Activated T-cell treated with anti-CD3 and anti-CD28 coated beads, Interleukin-2, amount 50 U/mL, for 72 hours (primary cell): Measurements from ENCODE around the gene SPECC1. TPM values are rescaled to one million over a fixed set of nuclear protein-coding genes. Genes with fewer than 3 reads are reported as not detected.
A peak's percentile ranks its signal among the peaks of the same experiment; 100 is the strongest.

Experiments
- ATAC-seq, 2 donors: fragments of 150-1000 bp; cut with Tn5 transposase; replicated peaks in 1 of 2; 2 replicates each; pipeline ENCODE4 v1.10.0; 2021; ENCODE audit warnings: moderate library complexity in 2 of 2, mild to moderate bottlenecking in 1 of 2
- DNase-seq, 2 donors: peaks; one replicate each; pipeline ENCODE4 v3.0.0; 2021 to 2022; ENCODE audit warnings: mixed read lengths in 1 of 2
- H3K27ac Mint-ChIP-seq: one replicate; pipeline ENCODE4 v1.8.0; 2022; ENCODE audit warnings: mild to moderate bottlenecking, moderate library complexity, mixed read lengths
- H3K27me3 Mint-ChIP-seq: one replicate; pipeline ENCODE4 v1.8.0; 2022; ENCODE audit warnings: low read depth, mixed read lengths
- H3K36me3 Mint-ChIP-seq, 2 donors: one replicate each; pipeline ENCODE4 v1.8.0; 2022; ENCODE audit warnings: mixed read lengths in 2 of 2, mild to moderate bottlenecking in 1 of 2; ENCODE audit not compliant: insufficient read depth in 2 of 2
- H3K4me1 Mint-ChIP-seq: one replicate; pipeline ENCODE4 v1.8.0; 2022; ENCODE audit warnings: low read depth, mixed read lengths
- H3K4me3 Mint-ChIP-seq, 2 donors: one replicate each; pipeline ENCODE4 v1.8.0; 2022; ENCODE audit warnings: mild to moderate bottlenecking in 2 of 2, mixed read lengths in 2 of 2, moderate library complexity in 2 of 2
- H3K9me3 Mint-ChIP-seq, 2 donors: one replicate each; pipeline ENCODE4 v1.8.0; 2022; ENCODE audit warnings: mixed read lengths in 2 of 2
- total RNA-seq, 2 donors: library from RNA; stranded (reverse); gene quantifications; one replicate each; pipeline ENCODE4 v1.2.3, GENCODE V29; 2022

The SPECC1 gene
- total RNA-seq, 2 donors from 2014 or later, result 10.3 to 12.9 TPM

DNA sequence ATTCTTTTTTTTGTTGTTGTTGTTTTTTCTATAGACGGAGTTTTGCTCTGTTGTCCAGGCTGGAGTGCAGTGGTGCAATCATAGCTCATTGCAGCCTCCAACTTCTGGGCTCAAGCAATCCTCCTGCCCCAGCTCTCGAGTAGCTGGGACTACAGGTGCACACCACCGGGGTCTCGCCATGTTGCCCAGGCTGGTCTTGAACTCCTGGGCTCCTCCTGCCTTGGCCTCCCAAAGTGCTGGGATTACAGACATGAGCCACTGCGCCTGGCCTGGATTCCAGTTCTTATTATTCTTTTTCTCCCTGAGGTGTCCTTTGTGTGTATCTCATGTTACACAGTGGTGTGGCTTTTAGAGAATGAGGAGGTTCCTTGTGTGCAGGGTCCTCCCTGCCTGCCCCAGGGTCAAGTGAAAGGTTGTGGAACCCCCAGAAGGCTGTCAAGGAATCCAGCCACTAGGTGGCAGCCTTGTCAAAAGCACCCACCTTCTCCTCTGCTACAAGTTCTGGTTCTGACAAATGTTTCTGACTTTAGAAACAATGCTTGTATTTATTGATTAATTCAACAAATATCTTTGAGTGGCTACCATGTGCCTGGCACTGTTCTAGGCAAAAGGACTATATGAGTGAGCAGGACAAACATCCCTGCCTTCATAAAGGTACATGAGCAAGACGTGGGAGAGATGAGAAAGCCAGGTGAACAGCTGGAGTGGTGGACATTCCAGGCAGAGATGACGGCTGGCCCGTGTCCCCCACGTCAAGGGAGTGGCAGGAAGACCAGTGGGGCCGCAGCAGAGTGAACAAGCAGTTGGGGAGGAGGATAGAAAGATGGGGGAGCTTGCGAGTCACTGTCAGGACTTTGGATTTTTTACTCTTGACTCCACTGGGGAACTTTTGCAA, 112.4 kb downstream of the SPECC1 start:
- ATAC-seq, result peak; percentile 73 to 74
- Mint-ChIP-seq H3K9me3 (no peaks in the 10 kb centered on the region), H3K4me1 (peaks cover 4% of the 10 kb centered on the region), H3K4me3 (no peak overlapping the region), H3K36me3 (no peaks in the 10 kb centered on the region), H3K27me3 (peaks cover 16% of the 10 kb centered on the region), H3K27ac (peak overlapping the region; percentile 65)
- DNase-seq, result peak; percentile 63 to 72

DNA sequence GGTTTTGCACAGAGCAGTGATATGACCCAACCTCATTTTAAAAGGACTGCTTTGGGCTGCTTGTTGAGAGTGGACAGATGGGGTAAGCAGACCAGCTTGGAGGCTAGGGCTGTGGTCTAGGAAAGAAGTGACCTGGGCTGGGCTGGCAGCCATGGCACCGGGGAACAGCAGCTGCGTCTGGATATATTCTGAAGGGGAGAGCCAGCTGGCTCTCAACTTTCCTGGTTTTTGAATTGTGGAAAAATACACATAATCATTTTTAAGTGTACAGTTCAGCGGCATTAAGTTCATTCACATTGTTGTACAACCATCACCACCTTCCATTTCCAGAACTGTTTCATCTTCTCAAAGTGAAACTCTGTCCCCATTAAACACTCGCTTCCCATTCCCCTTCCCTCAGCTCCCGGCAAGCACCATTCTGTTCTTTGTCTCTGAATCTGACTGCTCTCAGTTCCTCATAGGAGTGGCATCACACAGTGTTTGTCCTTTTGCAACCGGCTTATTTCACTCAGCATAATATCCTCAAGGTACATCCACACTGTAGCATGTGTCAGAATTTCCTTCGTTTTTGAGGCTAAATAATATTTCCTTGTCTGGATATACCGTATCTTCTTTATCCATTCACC, 113.2 kb downstream of the SPECC1 start:
- no peak overlapping the region for H3K4me3 Mint-ChIP-seq
- H3K27ac Mint-ChIP-seq, result no peak overlapping the region
- ATAC-seq, result no peak
- H3K27me3 Mint-ChIP-seq, result peaks cover 16% of the 10 kb centered on the region
- H3K4me1 Mint-ChIP-seq, result peaks cover 4% of the 10 kb centered on the region
- no peaks in the 10 kb centered on the region for H3K9me3 Mint-ChIP-seq
- no peaks in the 10 kb centered on the region for H3K36me3 Mint-ChIP-seq
- DNase-seq, result no peak

DNA sequence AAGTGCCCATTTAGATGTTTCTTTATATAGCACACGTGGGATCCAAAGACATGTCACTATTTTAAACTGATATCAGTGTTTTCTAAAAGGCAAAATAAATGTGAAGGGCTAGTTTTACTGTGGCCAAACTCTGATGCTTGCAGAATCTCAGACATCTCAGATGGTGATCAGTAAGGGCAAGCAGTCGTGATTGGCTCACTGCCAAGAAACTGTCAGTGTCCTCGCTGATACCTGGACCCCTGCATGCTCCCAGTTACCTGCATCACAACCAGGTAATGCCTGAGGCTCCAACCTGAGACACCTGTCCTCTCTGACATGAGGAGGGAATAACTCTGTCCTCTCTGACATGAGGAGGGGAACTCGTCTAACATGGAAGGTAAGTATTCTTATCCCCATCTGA, 114.0 kb downstream of the SPECC1 start:
- Mint-ChIP-seq H3K27me3 (peaks cover 16% of the 10 kb centered on the region), H3K4me1 (peaks cover 4% of the 10 kb centered on the region), H3K27ac (no peak overlapping the region), H3K9me3 (no peaks in the 10 kb centered on the region), H3K36me3 (no peaks in the 10 kb centered on the region), H3K4me3 (no peak overlapping the region)
- no peak for ATAC-seq
- DNase-seq, result no peak

DNA sequence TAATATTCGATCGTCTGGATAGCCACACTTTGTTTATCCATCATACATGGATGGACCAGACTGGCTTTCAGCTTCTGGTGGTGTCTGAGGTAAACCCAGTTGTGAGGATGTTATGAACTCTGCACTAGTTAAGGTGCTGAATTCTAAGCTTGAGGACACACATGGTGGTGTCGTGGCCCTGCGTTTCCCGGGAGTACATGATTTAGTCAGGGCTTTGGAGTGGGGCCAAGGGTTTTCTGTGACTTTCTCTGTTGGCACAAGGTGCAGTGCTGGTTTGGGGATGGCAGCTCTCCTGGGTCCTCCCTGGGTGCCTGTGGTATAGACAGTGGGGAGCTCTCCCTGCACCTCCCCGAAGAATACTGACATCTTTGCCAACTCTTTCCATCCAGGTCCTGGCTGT, 116.6 kb downstream of the SPECC1 start:
- Mint-ChIP-seq H3K27me3 (peaks cover 16% of the 10 kb centered on the region), H3K4me1 (peaks cover 4% of the 10 kb centered on the region), H3K36me3 (no peaks in the 10 kb centered on the region), H3K27ac (no peak overlapping the region), H3K4me3 (no peak overlapping the region), H3K9me3 (no peaks in the 10 kb centered on the region)
- ATAC-seq (peak in 1 of 2 donors; percentile 15), DNase-seq (no peak)

DNA sequence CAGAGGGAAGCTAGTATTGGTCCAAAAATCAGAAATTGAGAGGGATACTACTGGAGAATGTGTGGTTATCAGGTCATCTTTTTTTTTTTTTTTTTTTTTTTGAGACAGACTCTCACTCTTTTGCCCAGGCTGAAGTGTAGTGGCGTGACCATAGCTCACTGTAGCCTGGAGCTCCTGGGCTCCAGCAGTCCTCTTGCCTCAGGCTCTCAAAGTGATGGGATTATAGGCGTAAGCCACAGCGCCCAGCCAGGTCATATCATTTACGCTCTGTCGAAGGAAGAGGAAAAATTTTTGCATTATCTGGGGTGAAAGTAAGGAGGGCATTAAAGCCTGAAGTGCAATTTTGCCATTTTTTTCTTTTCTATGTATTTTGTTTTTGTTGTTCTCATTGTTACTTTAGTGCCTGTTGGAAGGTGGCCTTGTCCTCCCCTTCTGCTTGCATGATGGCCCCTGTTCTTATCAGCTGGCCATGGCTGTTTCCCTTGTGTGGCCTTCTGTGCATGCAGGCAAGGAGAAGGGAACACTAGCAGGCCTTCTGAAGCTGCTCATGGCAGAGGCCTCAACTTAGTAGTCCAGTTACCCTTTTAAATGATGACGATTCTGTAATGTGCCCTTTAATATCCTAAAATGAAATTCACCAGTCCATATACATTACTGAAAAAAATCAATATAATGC, 118.3 kb downstream of the SPECC1 start:
- peaks cover 6% of the 10 kb centered on the region for H3K27me3 Mint-ChIP-seq
- no peak for DNase-seq
- H3K4me1 Mint-ChIP-seq, result no peaks in the 10 kb centered on the region
- no peaks in the 10 kb centered on the region for H3K36me3 Mint-ChIP-seq
- no peak overlapping the region for H3K4me3 Mint-ChIP-seq
- no peak overlapping the region for H3K27ac Mint-ChIP-seq
- no peak for ATAC-seq
- H3K9me3 Mint-ChIP-seq, result no peaks in the 10 kb centered on the region

DNA sequence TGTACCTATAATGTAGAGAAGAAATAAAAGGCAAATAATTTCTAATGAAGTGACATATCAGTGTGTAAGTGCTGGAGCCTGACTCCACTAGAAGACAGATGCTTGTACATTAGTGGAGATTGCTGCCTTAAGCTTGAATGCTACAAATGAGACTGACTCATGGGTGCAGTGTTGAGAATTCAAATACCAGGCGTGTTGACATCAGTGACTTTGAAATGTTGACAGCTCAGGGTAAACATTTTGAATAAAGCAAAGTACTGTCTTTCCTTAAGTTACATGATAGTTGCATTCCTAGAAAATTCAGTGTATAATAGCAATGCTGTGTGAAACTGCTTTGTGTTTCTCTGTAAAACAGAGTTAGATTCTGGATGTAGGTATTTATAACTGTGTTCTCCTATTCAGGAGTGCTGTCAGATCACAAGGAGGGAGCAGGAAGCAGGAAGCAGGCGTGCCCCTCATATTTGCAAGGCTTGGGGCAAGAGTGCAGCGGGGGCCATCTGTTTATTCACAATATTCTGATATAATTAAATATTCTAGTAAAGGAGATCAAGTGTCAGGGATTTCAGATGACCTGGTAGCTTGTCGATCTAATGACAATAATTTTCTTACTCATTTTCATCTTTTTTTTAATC, 119.0 kb downstream of the SPECC1 start:
- ATAC-seq, result no peak
- H3K4me3 Mint-ChIP-seq, result no peak overlapping the region
- H3K27me3 Mint-ChIP-seq, result no peaks in the 10 kb centered on the region
- no peaks in the 10 kb centered on the region for H3K4me1 Mint-ChIP-seq
- H3K27ac Mint-ChIP-seq, result no peak overlapping the region
- no peaks in the 10 kb centered on the region for H3K9me3 Mint-ChIP-seq
- no peaks in the 10 kb centered on the region for H3K36me3 Mint-ChIP-seq
- DNase-seq, result no peak

DNA sequence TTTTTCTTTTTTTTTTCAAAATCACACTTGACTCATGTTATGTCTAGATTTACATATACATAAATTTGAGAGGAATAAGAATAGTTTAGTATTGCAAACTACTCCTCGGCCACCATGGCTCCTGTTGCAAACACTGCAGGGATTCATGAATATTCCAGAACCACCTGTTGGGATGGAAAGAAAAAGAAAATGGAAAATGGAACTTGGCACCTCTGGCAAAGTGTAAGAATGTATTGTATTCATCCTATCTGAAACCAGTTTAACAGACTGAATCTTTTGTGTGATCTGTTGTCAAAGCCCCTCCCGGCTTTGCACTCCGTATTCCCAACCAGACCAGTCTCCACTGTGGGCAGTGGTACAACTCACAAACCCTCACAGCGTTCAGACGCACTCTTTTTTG, 124.4 kb downstream of the SPECC1 start:
- Mint-ChIP-seq H3K4me3 (no peak overlapping the region), H3K4me1 (no peaks in the 10 kb centered on the region), H3K27ac (no peak overlapping the region), H3K36me3 (no peaks in the 10 kb centered on the region), H3K9me3 (no peaks in the 10 kb centered on the region), H3K27me3 (no peaks in the 10 kb centered on the region)
- ATAC-seq (no peak), DNase-seq (no peak)

DNA sequence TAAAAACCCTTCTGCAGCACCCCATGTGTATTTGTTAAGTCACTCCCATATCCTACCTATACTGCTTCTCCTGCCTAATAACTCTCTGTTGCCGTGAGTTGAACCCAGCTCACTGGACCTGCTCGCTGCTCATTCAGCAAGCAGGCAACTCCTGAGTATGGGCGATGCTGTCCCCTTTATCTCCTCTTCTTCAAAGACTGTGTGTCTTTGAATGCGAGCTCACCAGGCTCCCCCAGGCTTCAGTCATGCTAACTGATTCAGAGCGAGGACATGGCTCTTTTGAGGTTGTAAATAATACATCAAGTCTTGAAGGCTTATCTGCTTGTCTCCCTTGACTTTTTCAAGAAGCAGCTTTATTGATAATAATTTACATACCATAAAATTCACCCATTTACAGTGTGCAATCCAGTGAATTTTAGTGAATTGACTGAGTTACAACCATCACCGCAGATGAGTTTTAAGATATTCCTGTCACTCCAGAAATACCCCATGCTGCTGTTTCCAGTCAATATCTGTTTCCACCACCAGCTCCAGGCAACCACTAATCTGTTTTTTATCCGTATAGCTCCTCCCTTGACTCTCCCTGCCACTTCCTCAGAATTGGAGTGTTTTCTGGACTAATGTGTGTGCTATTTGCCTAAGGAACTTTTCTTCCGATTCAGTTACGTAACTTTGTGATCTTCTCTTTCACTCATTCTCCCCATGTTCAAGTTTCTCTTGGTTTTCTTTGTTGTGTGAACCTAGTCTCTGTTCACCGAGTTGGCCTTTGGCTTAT, 132.2 kb downstream of the SPECC1 start:
- DNase-seq (no peak), ATAC-seq (no peak)
- Mint-ChIP-seq H3K4me3 (no peak overlapping the region), H3K36me3 (no peaks in the 10 kb centered on the region), H3K27ac (no peak overlapping the region), H3K4me1 (no peaks in the 10 kb centered on the region), H3K9me3 (no peaks in the 10 kb centered on the region), H3K27me3 (no peaks in the 10 kb centered on the region)

DNA sequence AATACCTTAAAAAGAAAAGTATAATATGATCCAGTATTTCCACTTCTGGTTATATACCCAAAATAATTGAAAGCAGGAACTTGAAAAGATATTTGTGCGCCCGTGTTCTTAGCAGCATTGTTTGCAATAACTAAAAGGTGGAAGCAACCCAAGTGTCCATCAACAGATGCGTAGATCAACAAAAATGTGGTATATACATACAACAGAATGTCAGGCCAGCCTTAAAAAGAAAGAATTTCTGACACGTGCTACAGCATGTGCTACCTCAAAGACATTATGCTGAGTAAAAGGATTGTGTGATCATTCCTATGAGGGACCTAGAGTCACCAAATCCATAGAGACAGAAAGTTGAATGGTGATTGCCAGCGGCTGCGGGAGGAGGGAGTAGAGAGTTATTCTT, 133.1 kb downstream of the SPECC1 start:
- Mint-ChIP-seq H3K27ac (no peak overlapping the region), H3K9me3 (no peaks in the 10 kb centered on the region)

DNA sequence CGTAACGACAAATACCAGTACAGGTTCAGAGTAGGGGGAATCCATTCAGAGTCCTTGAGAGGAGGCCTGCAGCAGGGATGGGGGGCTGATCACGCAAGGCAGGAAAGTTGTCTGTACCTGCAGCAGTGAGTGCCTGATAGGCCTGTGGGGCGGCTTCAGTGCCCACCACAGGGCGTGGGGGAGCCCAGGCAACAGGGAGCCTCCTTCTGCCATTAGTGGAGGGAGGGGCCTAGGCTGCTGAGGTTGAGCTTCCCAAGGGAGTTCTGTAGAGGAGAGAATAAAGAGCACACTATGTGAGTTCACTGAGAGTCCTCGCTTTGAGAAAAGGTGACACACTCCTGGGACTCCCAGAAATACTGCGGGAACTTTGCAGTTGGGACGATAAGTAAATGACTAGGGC, 134.6 kb downstream of the SPECC1 start:
- H3K4me1 Mint-ChIP-seq, result no peaks in the 10 kb centered on the region
- no peak overlapping the region for H3K27ac Mint-ChIP-seq

More for the DNA sequence above, 133.1 kb downstream of the SPECC1 start:
- no peaks in the 10 kb centered on the region for H3K36me3 Mint-ChIP-seq
- H3K4me1 Mint-ChIP-seq, result no peaks in the 10 kb centered on the region
- DNase-seq (no peak), ATAC-seq (no peak)
- H3K4me3 Mint-ChIP-seq, result no peak overlapping the region
- no peaks in the 10 kb centered on the region for H3K27me3 Mint-ChIP-seq

DNA sequence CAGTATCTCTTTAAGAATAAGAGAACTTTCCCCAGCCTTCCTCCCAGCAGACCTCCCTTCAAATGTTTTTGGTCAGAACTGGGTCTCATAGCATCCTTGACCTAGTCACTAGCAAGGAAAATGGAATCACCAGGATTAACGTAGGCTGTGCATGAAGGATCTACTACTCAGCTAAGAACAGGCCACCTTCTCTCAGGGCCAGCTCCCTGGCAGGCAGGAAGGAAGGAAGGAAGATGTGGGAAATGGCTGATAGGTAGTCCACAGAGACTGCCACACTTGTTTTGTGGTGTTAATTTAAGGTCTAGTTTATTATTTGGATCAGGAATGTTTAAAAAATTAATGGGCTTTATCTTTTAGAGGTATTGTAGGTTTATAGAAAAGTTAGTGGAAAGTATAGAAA, 136.4 kb downstream of the SPECC1 start:
- Mint-ChIP-seq H3K27ac (no peak overlapping the region), H3K27me3 (no peaks in the 10 kb centered on the region), H3K9me3 (peaks cover 0 to 1% of the 10 kb centered on the region in 2 donors), H3K4me1 (no peaks in the 10 kb centered on the region), H3K36me3 (no peaks in the 10 kb centered on the region), H3K4me3 (no peak overlapping the region)
- no peak for DNase-seq
- no peak for ATAC-seq

More for the DNA sequence above, 134.6 kb downstream of the SPECC1 start:
- H3K27me3 Mint-ChIP-seq, result no peaks in the 10 kb centered on the region
- no peaks in the 10 kb centered on the region for H3K36me3 Mint-ChIP-seq
- no peak for ATAC-seq
- no peak overlapping the region for H3K4me3 Mint-ChIP-seq
- no peak for DNase-seq
- peaks cover 0 to 1% of the 10 kb centered on the region in 2 donors for H3K9me3 Mint-ChIP-seq

DNA sequence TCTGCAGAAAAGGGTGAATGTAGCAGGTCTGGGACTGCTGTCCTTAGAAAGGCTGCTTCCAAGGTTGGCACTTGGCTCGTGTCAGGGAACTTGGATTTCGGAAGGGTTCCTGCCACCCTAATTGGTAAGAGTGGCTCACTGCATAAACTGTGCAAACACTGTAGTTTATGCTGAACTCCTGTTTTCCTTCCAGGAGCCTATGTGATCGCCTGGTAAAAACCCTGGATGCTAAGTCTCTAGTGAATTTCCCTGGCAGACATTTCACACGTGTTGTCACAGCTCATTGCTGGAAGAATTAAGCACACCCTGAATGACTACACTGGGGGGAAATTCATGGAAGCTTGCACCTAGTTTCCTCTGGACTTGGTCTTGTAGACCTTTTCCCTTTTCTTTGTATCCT, 140.1 kb downstream of the SPECC1 start:
- no peak for DNase-seq
- ATAC-seq, result no peak
- Mint-ChIP-seq H3K9me3 (peaks cover 0 to 1% of the 10 kb centered on the region in 2 donors), H3K4me3 (no peak overlapping the region), H3K4me1 (no peaks in the 10 kb centered on the region), H3K27me3 (no peaks in the 10 kb centered on the region), H3K36me3 (no peaks in the 10 kb centered on the region), H3K27ac (no peak overlapping the region)
